Measurements from ENCODE around the gene SIGLEC7.

- no peak for TF ChIP-seq CTCF (IDR thresholded peaks at IDR 0.05)
- no peak for TF ChIP-seq POLR2A (IDR thresholded peaks at IDR 0.05; ENCODE audit: low read depth)
Observed at GRCh38 chr19:51125421-51126075, 16.6 kb upstream of the SIGLEC7 start.

Measured in esophagus muscularis mucosa (tissue), 3 donors.